ENCODE data around the gene GLIPR1L2. TPM values are rescaled to one million over a fixed set of nuclear protein-coding genes. Genes with fewer than 3 reads are reported as not detected.

Gene GLIPR1L2
- total RNA-seq, 1 experiment from 2014 or later, result not detected

GRCh38 chr12:75366629-75367028 is 24.3 kb upstream of the GLIPR1L2 start:
- no peak for TF ChIP-seq CTCF (IDR thresholded peaks at IDR 0.05; ENCODE audit: insufficient read depth in 1 of 2, low read depth in 1 of 2, low read length in 1 of 2, severe bottlenecking in 1 of 2, unreplicated experiment in 1 of 2)
- no peaks in the 10 kb centered on the region for H3K9me3 Mint-ChIP-seq (ENCODE audit: unreplicated experiment)
- ChIA-PET CTCF (no interaction called here), POLR2A (no interaction called here)
- Histone ChIP-seq H3K36me3 (ENCODE audit: control insufficient read depth, insufficient read depth, low read length) (no peaks in the 10 kb centered on the region), H3K4me3 (ENCODE audit: low read depth, low read length) (no peak overlapping the region), H3K4me1 (no peaks in the 10 kb centered on the region), H3K9me3 (no peaks in the 10 kb centered on the region), H3K27me3 (replicated peaks; ENCODE audit: control insufficient read depth, insufficient read depth, low read length) (no peaks in the 10 kb centered on the region)
- no peaks in the 10 kb centered on the region for H3K4me1 Mint-ChIP-seq (ENCODE audit: low read depth, unreplicated experiment)
- H3K27me3 Mint-ChIP-seq (ENCODE audit: insufficient read depth, unreplicated experiment), result no peaks in the 10 kb centered on the region
- no TSS peak for BruUV-seq (replicated peaks)
- intact Hi-C loops (cut with micrococcal nuclease; ENCODE audit: unreplicated experiment), result no loop called here
- no peak for DNase-seq
- no peak overlapping the region for H3K4me3 Mint-ChIP-seq (ENCODE audit: unreplicated experiment)
- H3K27ac Mint-ChIP-seq (ENCODE audit: unreplicated experiment), result no peak overlapping the region
- H3K36me3 Mint-ChIP-seq (ENCODE audit: insufficient read depth, unreplicated experiment), result no peaks in the 10 kb centered on the region

DNA sequence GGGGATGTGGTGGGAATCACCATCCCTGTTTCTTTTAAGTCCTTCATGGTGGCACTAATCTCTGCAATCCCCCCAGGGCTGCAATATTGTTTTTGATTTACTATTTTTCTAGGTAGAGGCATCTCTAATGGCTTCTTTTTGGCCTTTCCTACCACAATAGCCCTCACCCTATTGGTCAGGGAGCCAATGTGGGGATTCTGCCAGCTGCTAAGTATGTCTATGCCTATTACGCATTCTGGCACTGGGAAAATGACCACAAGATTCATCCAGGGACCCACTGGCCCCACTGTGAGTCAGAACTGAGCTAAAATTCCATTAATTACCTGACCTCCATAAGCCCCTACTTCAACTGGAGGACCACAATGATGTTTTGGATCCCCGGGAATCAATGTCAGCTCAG is 15.9 kb upstream of the GLIPR1L2 start:
- intact Hi-C loops (cut with micrococcal nuclease; ENCODE audit: unreplicated experiment), result no loop called here
- H3K27me3 Mint-ChIP-seq (ENCODE audit: insufficient read depth, unreplicated experiment), result peaks cover 3% of the 10 kb centered on the region
- H3K27me3 ChIP-seq (replicated peaks; ENCODE audit: control insufficient read depth, insufficient read depth, low read length), result no peaks in the 10 kb centered on the region
- TF ChIP-seq CTCF (IDR thresholded peaks at IDR 0.05; ENCODE audit: insufficient read depth in 1 of 2, low read depth in 1 of 2, low read length in 1 of 2, severe bottlenecking in 1 of 2, unreplicated experiment in 1 of 2), result no peak
- no peak overlapping the region for H3K4me3 ChIP-seq (ENCODE audit: low read depth, low read length)
- H3K9me3 Mint-ChIP-seq (ENCODE audit: unreplicated experiment), result no peaks in the 10 kb centered on the region
- ChIA-PET CTCF (no interaction called here), POLR2A (no interaction called here)
- no peaks in the 10 kb centered on the region for H3K36me3 Mint-ChIP-seq (ENCODE audit: insufficient read depth, unreplicated experiment)
- H3K27ac Mint-ChIP-seq (ENCODE audit: unreplicated experiment), result no peak overlapping the region
- BruUV-seq (replicated peaks), result no TSS peak
- no peaks in the 10 kb centered on the region for H3K36me3 ChIP-seq (ENCODE audit: control insufficient read depth, insufficient read depth, low read length)
- DNase-seq, result no peak
- H3K9me3 ChIP-seq, result no peaks in the 10 kb centered on the region
- H3K4me3 Mint-ChIP-seq (ENCODE audit: unreplicated experiment), result no peak overlapping the region
- no peaks in the 10 kb centered on the region for H3K4me1 ChIP-seq
- no peaks in the 10 kb centered on the region for H3K4me1 Mint-ChIP-seq (ENCODE audit: low read depth, unreplicated experiment)

- no peak overlapping the region for H3K4me3 ChIP-seq (ENCODE audit: low read depth, low read length)
- no peaks in the 10 kb centered on the region for H3K4me1 ChIP-seq
- CTCF ChIA-PET, result no interaction called here
- H3K27me3 ChIP-seq (replicated peaks; ENCODE audit: control insufficient read depth, insufficient read depth, low read length), result no peaks in the 10 kb centered on the region
- POLR2A ChIA-PET, result no interaction called here
- no peak for TF ChIP-seq CTCF (IDR thresholded peaks at IDR 0.05; ENCODE audit: insufficient read depth in 1 of 2, low read depth in 1 of 2, low read length in 1 of 2, severe bottlenecking in 1 of 2, unreplicated experiment in 1 of 2)
- intact Hi-C loops (cut with micrococcal nuclease; ENCODE audit: unreplicated experiment), result no loop called here
- Mint-ChIP-seq H3K4me3 (ENCODE audit: unreplicated experiment) (no peak overlapping the region), H3K4me1 (ENCODE audit: low read depth, unreplicated experiment) (peaks cover 5% of the 10 kb centered on the region), H3K27me3 (ENCODE audit: insufficient read depth, unreplicated experiment) (peaks cover 3% of the 10 kb centered on the region), H3K9me3 (ENCODE audit: unreplicated experiment) (no peaks in the 10 kb centered on the region), H3K36me3 (ENCODE audit: insufficient read depth, unreplicated experiment) (no peaks in the 10 kb centered on the region), H3K27ac (ENCODE audit: unreplicated experiment) (no peak overlapping the region)
- H3K9me3 ChIP-seq, result no peaks in the 10 kb centered on the region
- no TSS peak for BruUV-seq (replicated peaks)
- no peak for DNase-seq
- H3K36me3 ChIP-seq (ENCODE audit: control insufficient read depth, insufficient read depth, low read length), result no peaks in the 10 kb centered on the region
These were observed 12.5 kb upstream of the GLIPR1L2 start for GRCh38 chr12:75378354-75378753.

Measured in Caco-2 (cell line).